SU-DHL-6 (cell line): ENCODE data around the gene RGS7.

Experiments
- EZH2phosphoT487 ChIP-seq: fragments of 200-600 bp; sonication (generic), shearing (Covaris generic); conservative IDR thresholded peaks from 2 replicates; pipeline ENCODE4 v1.6.1; 2018; ENCODE audit warnings: mild to moderate bottlenecking, antibody characterized with exemption, low read length, moderate library complexity, mixed read lengths
- TF ChIP-seq, protein P1 (sequence below): fragments of 200-600 bp; sonication (generic); IDR thresholded peaks from one replicate; pipeline ENCODE4 v1.5.1; 2017; ENCODE audit warnings: antibody characterized with exemption, mild to moderate bottlenecking, low read length, moderate library complexity; ENCODE audit not compliant: insufficient read depth, poor library complexity, severe bottlenecking

GRCh38 chr1:240998441-240999015, 358.5 kb downstream of the RGS7 start:
- TF ChIP-seq, protein P1, sequence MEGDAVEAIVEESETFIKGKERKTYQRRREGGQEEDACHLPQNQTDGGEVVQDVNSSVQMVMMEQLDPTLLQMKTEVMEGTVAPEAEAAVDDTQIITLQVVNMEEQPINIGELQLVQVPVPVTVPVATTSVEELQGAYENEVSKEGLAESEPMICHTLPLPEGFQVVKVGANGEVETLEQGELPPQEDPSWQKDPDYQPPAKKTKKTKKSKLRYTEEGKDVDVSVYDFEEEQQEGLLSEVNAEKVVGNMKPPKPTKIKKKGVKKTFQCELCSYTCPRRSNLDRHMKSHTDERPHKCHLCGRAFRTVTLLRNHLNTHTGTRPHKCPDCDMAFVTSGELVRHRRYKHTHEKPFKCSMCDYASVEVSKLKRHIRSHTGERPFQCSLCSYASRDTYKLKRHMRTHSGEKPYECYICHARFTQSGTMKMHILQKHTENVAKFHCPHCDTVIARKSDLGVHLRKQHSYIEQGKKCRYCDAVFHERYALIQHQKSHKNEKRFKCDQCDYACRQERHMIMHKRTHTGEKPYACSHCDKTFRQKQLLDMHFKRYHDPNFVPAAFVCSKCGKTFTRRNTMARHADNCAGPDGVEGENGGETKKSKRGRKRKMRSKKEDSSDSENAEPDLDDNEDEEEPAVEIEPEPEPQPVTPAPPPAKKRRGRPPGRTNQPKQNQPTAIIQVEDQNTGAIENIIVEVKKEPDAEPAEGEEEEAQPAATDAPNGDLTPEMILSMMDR = no peak
- no peak for TF ChIP-seq EZH2phosphoT487
